ENCODE data around the gene PRCC.

DNA sequence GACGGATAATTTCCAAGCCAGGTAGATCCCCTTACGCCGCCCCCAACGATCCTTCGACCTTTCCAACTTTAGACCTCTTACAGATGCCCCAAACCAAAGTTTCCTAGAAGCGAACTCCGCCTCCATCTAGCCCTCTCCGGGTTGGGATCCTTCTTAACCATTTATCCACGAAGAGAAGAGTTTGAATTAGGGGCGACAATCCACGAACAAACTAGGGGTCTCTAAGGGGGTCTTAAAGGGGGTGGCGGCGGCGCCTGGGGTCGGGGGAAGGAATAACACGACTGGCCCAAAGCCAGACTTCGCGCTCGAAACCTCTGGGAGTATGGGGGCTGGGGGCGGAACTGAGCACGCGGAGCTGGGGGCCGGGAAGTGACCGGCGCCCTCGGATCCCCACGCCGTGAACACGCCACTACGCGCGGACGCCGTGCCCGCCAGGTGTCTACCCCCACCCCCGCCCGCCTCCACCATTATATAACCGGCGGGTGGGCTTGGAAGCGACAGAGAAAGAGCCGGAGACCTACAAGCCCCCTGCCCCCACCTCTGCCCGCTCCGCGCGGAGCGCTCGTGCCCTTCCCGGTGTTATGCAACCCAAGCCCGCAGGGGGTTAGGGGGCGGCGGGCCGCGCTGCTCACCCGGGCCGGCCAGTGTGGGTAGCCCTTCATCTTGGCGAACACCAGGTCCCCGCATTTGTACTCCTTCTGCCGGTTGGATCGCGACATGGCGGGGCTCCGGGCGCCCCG lies 16.5 kb upstream of the PRCC start:
- TF ChIP-seq GATA2 (IDR thresholded peaks at IDR 0.05; ENCODE audit: low read depth, low read length), result no peak
- no peak for TF ChIP-seq GATA3 (IDR thresholded peaks at IDR 0.05; ENCODE audit: low read depth, low read length)
